HFFc6 (cell line): ENCODE results near the gene EFCAB8. TPM values are rescaled to one million over a fixed set of nuclear protein-coding genes. Genes with fewer than 3 reads are reported as not detected.

Source experiments
- DNase-seq: peaks from one replicate; pipeline ENCODE4 v3.0.0-alpha.2; 2018
- H3K27ac Mint-ChIP-seq: 2 replicates; pipeline ENCODE4 v1.8.0; 2020; ENCODE audit warnings: mild to moderate bottlenecking, mixed read lengths
- H3K27me3 Mint-ChIP-seq: 2 replicates; pipeline ENCODE4 v1.8.0; 2021; ENCODE audit warnings: mild to moderate bottlenecking, moderate library complexity, mixed read lengths; ENCODE audit not compliant: insufficient read depth
- H3K36me3 Mint-ChIP-seq: 2 replicates; pipeline ENCODE4 v1.8.0; 2021; ENCODE audit warnings: low read depth, mixed read lengths
- H3K4me1 Mint-ChIP-seq: 2 replicates; pipeline ENCODE4 v1.8.0; 2020; ENCODE audit warnings: low read depth, mixed read lengths
- H3K4me3 Mint-ChIP-seq: 2 replicates; pipeline ENCODE4 v1.8.0; 2020; ENCODE audit warnings: mild to moderate bottlenecking, moderate library complexity, mixed read lengths
- H3K9me3 Mint-ChIP-seq: 2 replicates; pipeline ENCODE4 v1.8.0; 2020; ENCODE audit warnings: mild to moderate bottlenecking, mixed read lengths
- CTCF ChIP-seq: fragments of 200-600 bp; sonication (generic); IDR thresholded peaks from 2 replicates; pipeline ENCODE4 v1.5.0; 2021; ENCODE audit warnings: antibody characterized with exemption, mild to moderate bottlenecking
- total RNA-seq, 6 experiments: library from RNA; stranded (reverse); fragmentation: NEBNext Ultra II Directional; extraction: Animal tissue kit (Norgen Biotek cat#: 25700); gene quantifications; 2 replicates in 1 of 6; 3 replicates in 5 of 6; pipeline ENCODE4 v1.2.3, GENCODE V29; 2021

The EFCAB8 gene
- total RNA-seq, 6 experiments from 2014 or later, result not detected

- H3K4me3 Mint-ChIP-seq, result no peak overlapping the region
- H3K27me3 Mint-ChIP-seq, result peaks cover 30% of the 10 kb centered on the region
- H3K27ac Mint-ChIP-seq, result no peak overlapping the region
- no peak for TF ChIP-seq CTCF
- no peaks in the 10 kb centered on the region for H3K36me3 Mint-ChIP-seq
- peaks cover 5% of the 10 kb centered on the region; the same call in 1 of the 2 replicates for H3K9me3 Mint-ChIP-seq
- H3K4me1 Mint-ChIP-seq, result peaks cover 6% of the 10 kb centered on the region; the same call in 1 of the 2 replicates
- DNase-seq, result no peak
Observed at GRCh38 chr20:32980131-32980941, 121.6 kb downstream of the EFCAB8 start.

GRCh38 chr20:32980990-32981389 lies 122.3 kb downstream of the EFCAB8 start:
- H3K27me3 Mint-ChIP-seq, result peaks cover 33% of the 10 kb centered on the region
- no peak overlapping the region for H3K27ac Mint-ChIP-seq
- no peaks in the 10 kb centered on the region for H3K36me3 Mint-ChIP-seq
- TF ChIP-seq CTCF, result no peak
- no peak overlapping the region for H3K4me3 Mint-ChIP-seq
- H3K4me1 Mint-ChIP-seq, result peaks cover 6% of the 10 kb centered on the region; the same call in 1 of the 2 replicates
- peaks cover 5% of the 10 kb centered on the region; the same call in 1 of the 2 replicates for H3K9me3 Mint-ChIP-seq
- DNase-seq, result no peak

- H3K4me3 Mint-ChIP-seq, result no peak overlapping the region
- DNase-seq, result no peak
- H3K36me3 Mint-ChIP-seq, result no peaks in the 10 kb centered on the region
- H3K27ac Mint-ChIP-seq, result no peak overlapping the region
- H3K4me1 Mint-ChIP-seq, result no peaks in the 10 kb centered on the region
- peaks cover 26% of the 10 kb centered on the region for H3K27me3 Mint-ChIP-seq
- TF ChIP-seq CTCF, result no peak
- no peaks in the 10 kb centered on the region for H3K9me3 Mint-ChIP-seq
Observed at GRCh38 chr20:32982617-32983458, 124.1 kb downstream of the EFCAB8 start.

GRCh38 chr20:32983459-32984112 lies 124.9 kb downstream of the EFCAB8 start:
- Mint-ChIP-seq H3K27me3 (peaks cover 22% of the 10 kb centered on the region), H3K36me3 (no peaks in the 10 kb centered on the region), H3K27ac (no peak overlapping the region), H3K9me3 (no peaks in the 10 kb centered on the region), H3K4me1 (no peaks in the 10 kb centered on the region), H3K4me3 (no peak overlapping the region)
- no peak for TF ChIP-seq CTCF
- no peak for DNase-seq

- H3K27ac Mint-ChIP-seq, result no peak overlapping the region
- H3K4me3 Mint-ChIP-seq, result no peak overlapping the region
- H3K27me3 Mint-ChIP-seq, result peaks cover 22% of the 10 kb centered on the region
- no peak for TF ChIP-seq CTCF
- no peaks in the 10 kb centered on the region for H3K9me3 Mint-ChIP-seq
- no peaks in the 10 kb centered on the region for H3K4me1 Mint-ChIP-seq
- no peak for DNase-seq
- no peaks in the 10 kb centered on the region for H3K36me3 Mint-ChIP-seq
Observed at GRCh38 chr20:32984196-32984595, 125.5 kb downstream of the EFCAB8 start.
